Measurements from ENCODE around the gene NAALADL2. TPM values are rescaled to one million over a fixed set of nuclear protein-coding genes. Genes with fewer than 3 reads are reported as not detected.

Gene NAALADL2
- total RNA-seq = 1 to 10 TPM; 1.6 to 3.3 (median 2.3) TPM
- polyA plus RNA-seq = 1 to 10 TPM in 1 of 3 donors, under 1 TPM in 2; 0.56 to 1.1 (median 0.68) TPM
- long read RNA-seq, donor 1, partial matches to known transcripts = 0 of 1 reads
- long read RNA-seq, donor 1, other reads (novel, unspliced or antisense) = 0 of 1 reads
- long read RNA-seq, donor 2, partial matches to known transcripts = 0 of 3 reads
- long read RNA-seq, donor 2, other reads (novel, unspliced or antisense) = 2 of 3 reads

DNA sequence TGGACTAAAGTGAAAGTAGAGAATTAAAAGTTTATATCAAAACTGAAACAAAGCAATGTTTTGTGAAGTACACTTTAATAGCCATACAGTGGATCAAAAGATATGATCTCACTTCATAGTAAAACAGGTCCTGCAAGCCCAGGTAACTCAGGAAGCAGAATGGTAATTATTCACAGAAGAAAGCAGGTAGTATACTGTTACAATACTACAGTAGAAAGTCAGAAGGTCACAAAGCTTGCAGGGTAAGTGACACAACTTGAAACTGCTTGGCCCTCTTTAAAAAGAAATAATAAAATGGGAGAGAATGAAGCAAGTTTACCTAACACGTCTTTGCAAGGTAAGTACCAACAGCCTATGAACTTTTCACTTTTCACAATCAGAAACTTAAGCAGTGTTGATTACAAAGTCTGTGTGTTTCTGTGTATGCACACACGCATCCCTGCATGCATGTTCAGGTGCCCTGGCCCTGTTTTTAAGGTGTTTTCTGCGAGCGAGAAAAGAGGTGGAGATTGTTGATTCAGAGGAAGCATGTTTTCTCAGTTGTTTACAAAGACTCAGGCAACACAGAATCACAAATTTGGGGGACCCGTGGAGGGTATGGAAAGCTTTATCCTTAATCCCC is at the start of gene NAALADL2:
Gene NAALADL2 (plus strand): TSS at position 221 of the 622 bp plus-strand sequence.
- Histone ChIP-seq H3K4me3 (no peak within 1 kb of the TSS), H3K27ac (no peak within 1 kb of the TSS), H3K36me3 (ENCODE audit: insufficient read depth in 1 of 2, low read depth in 1 of 2) (no peaks in the 10 kb centered on the region), H3K9me3 (no peaks in the 10 kb centered on the region), H3K27me3 (ENCODE audit: insufficient read depth in 3 of 3, low read length in 2 of 3) (no peaks in the 10 kb centered on the region), H3K4me1 (no peaks in the 10 kb centered on the region)
- DNase-seq (no peak), ATAC-seq (no peak)
- TF ChIP-seq, protein P1, sequence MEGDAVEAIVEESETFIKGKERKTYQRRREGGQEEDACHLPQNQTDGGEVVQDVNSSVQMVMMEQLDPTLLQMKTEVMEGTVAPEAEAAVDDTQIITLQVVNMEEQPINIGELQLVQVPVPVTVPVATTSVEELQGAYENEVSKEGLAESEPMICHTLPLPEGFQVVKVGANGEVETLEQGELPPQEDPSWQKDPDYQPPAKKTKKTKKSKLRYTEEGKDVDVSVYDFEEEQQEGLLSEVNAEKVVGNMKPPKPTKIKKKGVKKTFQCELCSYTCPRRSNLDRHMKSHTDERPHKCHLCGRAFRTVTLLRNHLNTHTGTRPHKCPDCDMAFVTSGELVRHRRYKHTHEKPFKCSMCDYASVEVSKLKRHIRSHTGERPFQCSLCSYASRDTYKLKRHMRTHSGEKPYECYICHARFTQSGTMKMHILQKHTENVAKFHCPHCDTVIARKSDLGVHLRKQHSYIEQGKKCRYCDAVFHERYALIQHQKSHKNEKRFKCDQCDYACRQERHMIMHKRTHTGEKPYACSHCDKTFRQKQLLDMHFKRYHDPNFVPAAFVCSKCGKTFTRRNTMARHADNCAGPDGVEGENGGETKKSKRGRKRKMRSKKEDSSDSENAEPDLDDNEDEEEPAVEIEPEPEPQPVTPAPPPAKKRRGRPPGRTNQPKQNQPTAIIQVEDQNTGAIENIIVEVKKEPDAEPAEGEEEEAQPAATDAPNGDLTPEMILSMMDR (IDR thresholded peaks at IDR 0.05) = no peak
- WGBS, 3 donors = 78 to 85% (median 80%) methylated on average over 5 of the region's 5 CpGs
- intact Hi-C loops (cut with DNase I) = no loop called here

DNA sequence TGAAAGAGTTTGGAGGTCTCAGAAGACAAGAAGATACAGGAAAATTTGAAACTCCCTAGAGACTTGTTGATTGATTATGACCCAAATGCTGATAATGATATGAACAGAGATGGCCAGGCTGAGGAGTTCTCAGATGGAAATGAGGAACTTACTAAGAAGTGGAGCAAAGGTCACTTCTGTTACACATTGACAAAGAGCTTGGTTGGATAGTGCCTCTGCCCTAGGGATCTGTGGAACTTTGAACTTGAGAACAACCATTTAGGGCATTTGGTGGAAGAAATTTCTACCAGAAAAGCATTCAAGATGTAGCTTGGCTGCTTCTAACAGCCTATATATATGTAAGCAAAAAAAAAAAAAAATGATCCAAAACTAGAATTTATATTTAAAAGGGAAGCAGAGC is 48.9 kb upstream of the NAALADL2 start:
- TF ChIP-seq, protein P1 (IDR thresholded peaks at IDR 0.05) = no peak
- Histone ChIP-seq H3K27ac (no peak overlapping the region), H3K36me3 (ENCODE audit: insufficient read depth in 1 of 2, low read depth in 1 of 2) (no peaks in the 10 kb centered on the region), H3K4me1 (no peaks in the 10 kb centered on the region), H3K9me3 (no peaks in the 10 kb centered on the region), H3K4me3 (no peak overlapping the region), H3K27me3 (ENCODE audit: insufficient read depth in 3 of 3, low read length in 2 of 3) (no peaks in the 10 kb centered on the region)
- intact Hi-C loops (cut with DNase I) = no loop called here
- ATAC-seq (no peak), DNase-seq (no peak)

DNA sequence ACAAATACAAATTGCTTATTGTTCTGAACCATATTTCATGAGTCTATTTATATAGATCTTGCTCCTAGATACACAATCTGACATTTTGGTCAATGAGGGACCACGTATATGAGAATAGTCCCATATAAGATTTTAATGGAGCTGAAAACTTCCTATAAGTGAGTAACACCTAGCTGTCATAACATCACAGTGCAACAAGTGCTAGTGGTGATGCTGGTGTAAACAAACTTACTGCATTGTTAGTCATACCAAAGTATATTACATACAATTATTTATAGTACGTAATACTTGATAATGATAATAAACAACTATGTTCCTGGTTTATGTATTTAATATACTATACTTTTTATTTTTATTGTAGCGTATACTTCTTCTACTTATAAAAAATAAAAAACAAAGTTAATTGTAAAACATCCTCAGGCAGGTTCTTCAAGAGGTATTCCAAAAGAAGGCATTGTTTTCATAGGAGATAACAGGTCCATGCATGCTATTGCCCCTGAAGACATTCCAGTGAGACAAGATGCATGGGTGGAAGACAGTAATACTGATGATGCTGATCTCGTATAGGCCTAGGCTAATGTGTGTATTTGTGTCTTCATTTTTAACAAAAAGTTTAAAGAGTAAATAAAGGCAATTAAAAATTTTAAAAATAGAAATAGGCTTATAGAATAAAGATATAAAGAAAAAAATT is 46.8 kb upstream of the NAALADL2 start:
- Histone ChIP-seq H3K4me1 (no peaks in the 10 kb centered on the region), H3K27ac (no peak overlapping the region), H3K36me3 (ENCODE audit: insufficient read depth in 1 of 2, low read depth in 1 of 2) (no peaks in the 10 kb centered on the region), H3K9me3 (no peaks in the 10 kb centered on the region), H3K27me3 (ENCODE audit: insufficient read depth in 3 of 3, low read length in 2 of 3) (no peaks in the 10 kb centered on the region), H3K4me3 (no peak overlapping the region)
- 92 to 98% (median 95%) methylated on average over 4 of the region's 4 CpGs for WGBS, 3 donors
- TF ChIP-seq, protein P1 (IDR thresholded peaks at IDR 0.05) = no peak
- ATAC-seq (no peak), DNase-seq (no peak)
- intact Hi-C loops (cut with DNase I) = no loop called here

DNA sequence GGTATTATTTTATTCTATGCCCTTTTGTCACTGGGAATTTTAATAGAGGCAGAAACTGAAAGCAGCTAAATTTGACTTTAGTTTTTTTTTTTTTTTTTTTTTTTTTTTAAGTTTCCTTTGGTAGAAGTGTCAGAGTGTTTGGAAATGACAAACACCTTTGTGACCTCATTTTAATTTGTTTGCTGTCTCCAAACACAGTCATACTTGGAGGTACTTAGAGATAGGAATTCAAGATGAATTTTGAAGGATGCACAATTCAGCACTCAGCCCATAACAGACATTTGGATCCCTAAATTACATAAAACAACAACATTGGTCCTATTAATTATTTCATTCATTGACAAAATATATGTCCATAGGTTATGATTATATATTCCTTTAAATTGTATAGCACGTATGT is 43.4 kb upstream of the NAALADL2 start:
- H3K4me1 ChIP-seq = no peaks in the 10 kb centered on the region
- 92 to 100% (median 95%) methylated on average over 1 of the region's 1 CpG for WGBS, 3 donors
- intact Hi-C loops (cut with DNase I) = no loop called here
- no peaks in the 10 kb centered on the region for H3K9me3 ChIP-seq
- DNase-seq (no peak), ATAC-seq (no peak)
- H3K36me3 ChIP-seq (ENCODE audit: insufficient read depth in 1 of 2, low read depth in 1 of 2) = no peaks in the 10 kb centered on the region
- TF ChIP-seq, protein P1 (IDR thresholded peaks at IDR 0.05) = no peak
- no peak overlapping the region for H3K27ac ChIP-seq
- no peak overlapping the region for H3K4me3 ChIP-seq
- H3K27me3 ChIP-seq (ENCODE audit: insufficient read depth in 3 of 3, low read length in 2 of 3) = no peaks in the 10 kb centered on the region

Measured in psoas muscle (tissue), 8 donors.